Brain microvascular endothelial cell (primary cell): ENCODE results near the gene PRR33.

ENCODE experiments used
- DNase-seq: peaks from one replicate; pipeline ENCODE4 v3.0.0-alpha.2; 2020
- H3K27ac ChIP-seq: fragments of 250-450 bp; sonication (Bioruptor Pico); 2 replicates; pipeline ENCODE4 v1.5.1; 2020; ENCODE audit warnings: mild to moderate bottlenecking, moderate library complexity
- H3K27me3 ChIP-seq: fragments of 250-450 bp; sonication (Bioruptor Pico); replicated peaks from 2 replicates; pipeline ENCODE4 v1.5.1; 2020; ENCODE audit warnings: mild to moderate bottlenecking
- H3K36me3 ChIP-seq: fragments of 250-450 bp; sonication (Bioruptor Pico); replicated peaks from 2 replicates; pipeline ENCODE4 v1.5.1; 2020; ENCODE audit warnings: mild to moderate bottlenecking
- H3K4me3 ChIP-seq: 2 replicates; pipeline ENCODE4 v1.5.1; 2011; ENCODE audit warnings: low read depth, mild to moderate bottlenecking, control low read depth, low read length, moderate library complexity
- CTCF ChIP-seq: IDR thresholded peaks from 2 replicates; pipeline ENCODE4 v1.5.1; 2011; ENCODE audit warnings: low read depth, mild to moderate bottlenecking, moderate library complexity, low read length, control low read depth, inconsistent platforms; ENCODE audit errors: missing control alignments
- in situ Hi-C: cut with HindIII; loops from 2 replicates; pipeline ENCODE4 v1.10.0; 2017; ENCODE audit warnings: low sequenced_read_pairs, low pct_ligation_motif_present

PRR33 gene

GRCh38 chr11:1844221-1845094, 47.2 kb downstream of the PRR33 start:
- in situ Hi-C loops = no loop called here
- no peaks in the 10 kb centered on the region for H3K27me3 ChIP-seq
- H3K27ac ChIP-seq = no peak overlapping the region
- no peak for TF ChIP-seq CTCF
- DNase-seq = no peak
- no peaks in the 10 kb centered on the region for H3K36me3 ChIP-seq
- H3K4me3 ChIP-seq = no peak overlapping the region

- H3K36me3 ChIP-seq = no peaks in the 10 kb centered on the region
- TF ChIP-seq CTCF = no peak
- no peak for DNase-seq
- H3K27ac ChIP-seq = no peak overlapping the region
- no peaks in the 10 kb centered on the region for H3K27me3 ChIP-seq
- in situ Hi-C loops = no loop called here
- no peak overlapping the region for H3K4me3 ChIP-seq
Measured at GRCh38 chr11:1843796-1844195, 47.9 kb downstream of the PRR33 start.

- H3K27ac ChIP-seq = no peak overlapping the region
- TF ChIP-seq CTCF = no peak
- in situ Hi-C loops = no loop called here
Measured at GRCh38 chr11:1843098-1843473, 48.6 kb downstream of the PRR33 start.

GRCh38 chr11:1842149-1843097, 49.3 kb downstream of the PRR33 start:
- no peaks in the 10 kb centered on the region for H3K27me3 ChIP-seq
- in situ Hi-C loops = no loop called here
- H3K27ac ChIP-seq = no peak overlapping the region
- no peaks in the 10 kb centered on the region for H3K36me3 ChIP-seq
- H3K4me3 ChIP-seq = no peak overlapping the region
- no peak for DNase-seq
- no peak for TF ChIP-seq CTCF

More at GRCh38 chr11:1843098-1843473, 48.6 kb downstream of the PRR33 start:
- Histone ChIP-seq H3K4me3 (no peak overlapping the region), H3K27me3 (no peaks in the 10 kb centered on the region), H3K36me3 (no peaks in the 10 kb centered on the region)
- DNase-seq = no peak

- Histone ChIP-seq H3K27ac (no peak overlapping the region), H3K27me3 (no peaks in the 10 kb centered on the region), H3K36me3 (no peaks in the 10 kb centered on the region), H3K4me3 (no peak overlapping the region)
- in situ Hi-C loops = no loop called here
- TF ChIP-seq CTCF = no peak
- DNase-seq = no peak
Measured at GRCh38 chr11:1841511-1842148, 50.1 kb downstream of the PRR33 start.
